Measurements from ENCODE around the gene USP25.

The USP25 gene

DNA sequence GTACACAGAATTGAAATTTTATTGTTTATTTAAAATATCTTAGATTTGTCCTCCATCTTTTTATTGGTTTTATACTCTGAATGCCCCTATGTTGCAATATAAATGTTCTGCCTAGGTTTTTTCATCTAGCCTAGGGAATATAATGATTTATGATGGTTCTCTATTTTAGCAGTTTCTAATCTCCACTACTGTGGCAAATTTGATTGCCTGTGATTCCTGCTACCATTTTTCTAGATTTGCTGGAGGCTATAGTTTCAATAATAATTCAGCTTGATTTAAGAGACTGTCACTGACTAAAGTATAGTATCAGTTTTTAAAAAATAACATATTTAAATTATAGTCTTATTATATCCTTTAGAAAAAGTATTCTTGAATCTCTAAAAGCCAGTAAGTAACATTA is 90.5 kb downstream of the USP25 start:
- DNase-seq (ENCODE audit: low spot score) = no peak

DNA sequence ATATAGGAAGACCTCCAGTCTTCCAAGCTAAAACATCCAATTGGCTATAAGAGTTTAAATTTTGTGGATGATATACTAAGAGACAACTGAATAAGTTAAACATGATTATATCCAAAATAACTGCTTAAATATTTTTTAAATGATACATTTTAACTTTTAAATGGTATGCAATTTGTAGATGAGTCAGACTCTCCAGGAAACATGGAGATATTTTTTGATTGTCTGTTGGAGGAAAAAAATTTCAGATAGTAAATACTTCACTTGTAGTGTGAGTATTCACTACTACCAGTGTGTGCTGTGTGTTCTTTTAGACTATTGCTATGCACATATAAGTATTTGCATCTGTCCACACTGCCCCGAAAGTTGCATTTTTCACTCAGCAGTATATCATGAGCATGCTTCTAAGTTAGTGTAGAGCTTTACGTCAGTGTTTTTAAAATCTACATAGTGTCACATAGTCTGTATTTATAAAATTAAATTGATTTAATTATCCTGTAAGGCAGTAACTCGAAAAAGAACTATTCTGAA is 91.1 kb downstream of the USP25 start:
- DNase-seq (ENCODE audit: low spot score) = no peak

DNA sequence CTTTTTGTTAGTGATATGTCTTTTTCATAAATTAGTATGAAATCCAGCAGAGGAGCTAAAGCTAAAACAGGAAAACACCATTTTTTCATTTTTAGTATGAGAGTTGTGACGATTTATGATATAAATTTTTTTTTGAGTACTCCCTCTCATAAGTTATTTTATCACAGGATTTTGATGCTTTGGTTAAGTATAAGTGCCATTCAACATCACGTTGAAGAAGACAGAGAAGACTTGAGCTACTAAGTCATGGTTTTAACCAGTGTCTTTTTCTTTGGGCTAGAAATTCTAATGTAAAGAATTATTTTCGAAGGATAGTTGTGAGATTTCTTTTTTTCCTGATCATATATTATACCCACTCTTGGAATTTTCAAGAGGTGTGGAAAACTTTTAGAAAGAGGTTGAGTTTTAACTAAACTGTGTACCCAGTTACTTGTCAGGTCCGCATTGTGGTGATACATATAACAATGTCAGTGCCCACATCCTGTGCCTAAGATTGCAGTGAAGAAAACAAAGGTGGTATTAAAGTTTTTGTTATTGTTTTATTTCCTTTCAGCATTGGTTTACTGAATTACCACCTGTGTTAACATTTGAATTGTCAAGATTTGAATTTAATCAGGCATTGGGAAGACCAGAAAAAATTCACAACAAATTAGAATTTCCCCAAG is 93.8 kb downstream of the USP25 start:
- DNase-seq (ENCODE audit: low spot score) = no peak

DNA sequence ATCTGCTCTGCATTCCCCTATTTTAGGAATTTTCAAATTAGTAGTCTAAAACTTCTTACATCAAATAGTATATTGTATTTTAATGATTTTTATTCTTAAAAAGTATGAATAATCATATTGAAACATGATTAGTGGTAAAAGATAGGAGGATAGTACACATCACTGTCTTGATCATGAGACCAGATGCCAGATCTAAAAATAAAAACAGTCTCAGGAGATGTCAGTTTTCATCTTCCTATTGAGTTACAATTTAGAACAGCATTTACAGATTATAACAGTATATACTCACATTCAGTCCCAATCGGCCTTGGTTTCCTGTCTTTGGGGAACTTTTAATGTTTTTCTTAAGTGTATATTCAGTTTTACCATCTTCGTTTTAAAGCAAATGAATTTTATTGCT is 95.9 kb downstream of the USP25 start:
- DNase-seq (ENCODE audit: low spot score) = no peak

DNA sequence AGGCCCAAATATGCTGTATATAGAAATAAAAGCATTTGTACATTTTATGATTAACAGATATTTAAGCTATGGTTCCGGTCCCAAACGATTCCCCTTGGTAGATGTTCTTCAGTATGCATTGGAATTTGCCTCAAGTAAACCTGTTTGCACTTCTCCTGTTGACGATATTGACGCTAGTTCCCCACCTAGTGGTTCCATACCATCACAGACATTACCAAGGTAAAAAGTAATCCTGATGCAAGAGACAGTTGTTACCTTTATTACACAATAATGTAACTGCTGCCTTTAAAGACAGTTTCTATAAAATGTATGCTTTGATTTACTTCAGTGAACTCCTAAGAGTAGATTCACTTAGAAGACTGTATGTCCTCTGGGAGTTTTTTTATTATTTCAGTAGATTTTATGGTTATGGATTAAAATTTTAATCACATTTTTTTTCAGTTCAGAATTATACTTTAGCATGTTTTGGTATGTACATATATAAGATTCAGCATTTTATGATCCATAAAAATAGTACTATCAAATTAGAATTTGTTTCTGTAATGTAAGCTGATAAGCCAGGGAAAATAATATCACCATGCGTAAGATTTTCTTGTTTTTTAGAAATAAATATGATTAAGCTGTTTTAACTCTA is 96.5 kb downstream of the USP25 start:
- DNase-seq (ENCODE audit: low spot score) = peak; percentile 68

DNA sequence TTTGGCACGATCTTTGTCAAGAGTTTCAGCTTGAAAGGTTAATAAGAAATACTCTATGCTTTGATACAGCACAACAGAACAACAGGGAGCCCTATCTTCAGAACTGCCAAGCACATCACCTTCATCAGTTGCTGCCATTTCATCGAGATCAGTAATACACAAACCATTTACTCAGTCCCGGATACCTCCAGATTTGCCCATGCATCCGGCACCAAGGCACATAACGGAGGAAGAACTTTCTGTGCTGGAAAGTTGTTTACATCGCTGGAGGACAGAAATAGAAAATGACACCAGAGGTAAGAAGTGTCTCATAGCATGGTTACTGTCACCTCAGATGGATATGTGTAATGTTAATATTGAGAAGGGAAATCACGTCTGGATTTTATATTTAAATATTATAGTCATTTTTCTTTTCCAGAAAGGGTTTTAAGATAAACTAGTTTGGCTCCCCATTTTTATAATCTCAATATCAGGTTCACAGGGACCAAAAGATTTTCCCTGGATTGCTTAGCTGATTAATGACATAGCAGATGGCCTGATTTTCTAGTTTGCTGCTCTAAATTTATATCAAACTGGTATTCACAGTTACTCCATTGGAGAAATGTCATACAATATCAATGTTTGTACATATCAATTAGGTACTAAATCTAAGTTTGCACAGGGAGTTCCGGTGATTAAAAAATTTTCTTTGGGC is 97.3 kb downstream of the USP25 start:
- no peak for DNase-seq (ENCODE audit: low spot score)

DNA sequence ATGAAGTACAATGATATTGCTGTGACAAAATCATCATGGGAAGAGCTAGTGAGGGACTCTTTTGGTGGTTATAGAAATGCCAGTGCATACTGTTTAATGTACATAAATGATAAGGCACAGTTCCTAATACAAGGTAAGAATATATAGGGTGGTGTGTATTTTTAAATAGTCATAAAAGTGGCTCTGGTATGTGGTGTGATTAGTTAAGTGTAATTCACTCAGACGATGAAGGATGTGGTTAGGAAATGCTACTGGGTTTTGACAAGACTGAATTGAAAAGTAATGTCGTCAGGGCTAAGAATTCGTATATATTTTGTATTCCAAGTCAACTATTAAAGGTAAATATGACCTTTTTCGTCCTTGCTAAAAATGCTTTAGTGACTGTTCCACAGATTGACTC is 101.7 kb downstream of the USP25 start:
- no peak for DNase-seq (ENCODE audit: low spot score)

DNA sequence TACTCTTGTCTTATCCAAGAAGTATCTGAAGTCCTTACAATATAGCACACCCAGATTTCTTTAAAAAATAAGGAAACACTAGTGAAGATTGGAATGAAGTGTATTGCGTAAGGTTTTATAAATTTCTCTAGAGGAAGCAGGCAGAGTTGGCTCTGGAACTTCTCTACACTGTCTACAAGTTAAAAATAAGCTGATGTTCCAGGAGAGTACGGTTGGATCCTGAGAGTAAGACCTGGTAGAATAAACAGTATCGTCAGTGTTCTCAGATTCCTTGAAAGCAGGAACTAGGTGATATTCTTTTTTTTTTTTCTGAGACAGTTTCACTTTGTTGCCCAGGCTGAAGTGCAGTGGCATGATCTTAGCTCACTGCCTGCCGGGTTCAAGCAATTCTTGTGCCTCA is 107.9 kb downstream of the USP25 start:
- DNase-seq (ENCODE audit: low spot score) = no peak

DNA sequence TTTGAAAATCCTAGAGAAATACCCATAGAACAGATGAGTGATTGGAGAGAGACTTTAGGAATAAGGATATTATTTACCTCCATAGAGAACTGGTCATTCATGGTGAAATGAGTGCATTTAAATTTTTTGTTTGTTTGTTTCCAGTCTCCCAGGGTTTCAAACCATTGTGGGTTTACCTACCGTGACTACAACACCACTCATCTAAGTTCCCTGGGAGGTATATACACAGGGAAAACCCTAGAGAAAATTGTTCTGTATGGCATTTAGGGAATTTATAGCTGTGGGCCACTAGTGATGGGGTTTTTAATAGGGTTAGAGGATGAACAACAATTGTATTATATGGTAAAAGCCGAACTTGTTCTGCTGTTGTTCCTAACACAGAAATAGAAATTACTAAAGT is 109.2 kb downstream of the USP25 start:
- DNase-seq (ENCODE audit: low spot score) = no peak

DNA sequence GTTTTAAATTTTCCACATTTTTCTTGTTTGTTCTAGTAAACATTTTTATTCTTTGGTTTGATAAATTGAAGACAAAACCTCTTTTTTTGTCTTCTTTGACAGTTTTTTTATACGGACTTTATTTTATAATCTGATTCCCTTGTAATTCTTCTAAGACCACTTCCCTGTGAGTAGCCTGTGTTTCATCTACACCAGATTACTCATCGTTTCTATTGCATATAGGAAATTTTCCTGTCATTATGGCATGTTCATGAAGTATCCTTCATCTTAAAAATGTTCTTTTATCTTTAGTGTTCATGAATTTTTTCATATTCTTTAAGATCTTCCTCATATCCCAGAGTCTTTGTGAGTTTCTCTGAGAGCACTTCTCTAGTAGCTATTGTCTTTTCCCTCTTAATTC is 109.8 kb downstream of the USP25 start:
- no peak for DNase-seq (ENCODE audit: low spot score)

DNA sequence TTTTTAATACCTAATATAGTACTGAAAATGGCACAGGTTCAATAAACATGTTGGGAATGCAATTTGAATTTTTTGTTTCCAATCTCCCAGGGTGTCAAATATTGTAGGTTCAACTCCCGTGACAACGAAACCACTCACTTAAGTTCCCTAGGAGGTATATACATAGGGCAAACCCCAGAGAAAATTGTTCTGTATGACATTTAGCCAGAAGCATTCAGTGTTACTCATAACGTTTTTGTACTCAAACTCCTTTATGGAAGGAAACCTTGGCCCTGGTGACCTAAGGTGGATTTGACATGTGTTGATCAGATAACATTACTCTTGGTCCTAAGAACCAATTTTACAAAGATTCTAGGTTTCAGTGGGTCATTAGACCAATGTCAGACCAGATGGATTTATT is 110.6 kb downstream of the USP25 start:
- no peak for DNase-seq (ENCODE audit: low spot score)

DNA sequence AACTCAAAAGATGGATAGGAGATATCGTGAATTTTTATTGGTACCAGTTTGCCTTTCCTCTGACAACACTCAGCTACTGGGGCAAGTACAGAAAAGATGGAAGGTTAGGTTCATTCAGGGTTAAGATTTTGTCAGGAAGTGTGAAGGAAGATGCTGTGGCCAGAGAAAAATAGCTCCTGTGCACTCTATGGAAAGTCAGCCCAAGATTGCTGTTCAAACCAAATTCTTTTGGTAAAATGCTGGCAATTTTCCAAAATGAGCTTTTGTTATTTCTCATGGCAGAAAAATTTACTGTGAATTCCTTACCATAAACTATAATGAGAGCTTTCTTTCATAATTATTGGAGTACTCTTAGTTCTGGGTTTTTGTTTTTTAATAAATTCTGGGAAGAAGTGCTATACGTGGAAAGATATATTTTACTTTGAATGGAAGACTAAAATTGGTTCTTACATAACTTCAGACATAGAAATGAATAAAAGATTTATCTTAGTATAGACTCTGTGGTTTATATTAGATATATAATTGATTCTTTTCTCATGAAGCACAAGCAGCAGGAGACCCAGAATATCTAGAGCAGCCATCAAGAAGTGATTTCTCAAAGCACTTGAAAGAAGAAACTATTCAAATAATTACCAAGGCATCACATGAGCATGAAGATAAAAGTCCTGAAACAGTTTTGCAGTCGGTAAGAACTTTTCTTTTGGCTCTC is 112.2 kb downstream of the USP25 start:
- no peak for DNase-seq (ENCODE audit: low spot score)

DNA sequence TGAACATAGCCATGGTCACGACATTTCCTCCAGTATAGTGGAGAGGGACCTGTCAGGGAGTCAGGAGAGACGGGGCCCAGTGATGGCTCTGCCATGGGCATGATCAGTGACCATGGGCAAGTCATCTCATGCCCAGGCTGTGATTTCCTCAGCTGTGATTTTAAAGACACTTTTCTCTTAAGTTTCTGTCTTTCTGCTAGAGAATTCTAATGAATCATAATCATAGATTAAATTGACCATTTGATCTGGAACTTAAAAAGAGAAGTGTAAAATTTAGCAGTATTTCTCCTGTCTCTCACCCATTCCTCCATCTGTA is 112.7 kb downstream of the USP25 start:
- no peak for DNase-seq (ENCODE audit: low spot score)

DNA sequence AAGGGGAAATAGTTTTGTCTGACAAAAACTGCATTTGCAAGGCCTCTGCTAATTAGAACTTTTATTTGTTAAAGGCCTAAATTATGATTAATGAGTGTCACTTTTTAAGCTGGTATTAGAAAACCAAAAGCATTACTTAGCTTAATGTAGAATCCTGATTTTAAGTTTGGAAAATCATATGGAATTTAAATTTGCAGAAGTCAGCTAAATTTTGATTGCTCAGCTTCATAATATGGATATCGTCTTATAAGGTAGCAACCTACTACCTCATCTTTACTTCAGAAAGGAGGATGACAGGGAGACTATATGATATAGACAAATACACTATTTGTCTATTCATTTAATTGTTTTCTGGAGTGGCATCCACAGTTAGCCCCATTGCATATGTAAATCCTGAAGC is 114.0 kb downstream of the USP25 start:
- DNase-seq (ENCODE audit: low spot score) = no peak

DNA sequence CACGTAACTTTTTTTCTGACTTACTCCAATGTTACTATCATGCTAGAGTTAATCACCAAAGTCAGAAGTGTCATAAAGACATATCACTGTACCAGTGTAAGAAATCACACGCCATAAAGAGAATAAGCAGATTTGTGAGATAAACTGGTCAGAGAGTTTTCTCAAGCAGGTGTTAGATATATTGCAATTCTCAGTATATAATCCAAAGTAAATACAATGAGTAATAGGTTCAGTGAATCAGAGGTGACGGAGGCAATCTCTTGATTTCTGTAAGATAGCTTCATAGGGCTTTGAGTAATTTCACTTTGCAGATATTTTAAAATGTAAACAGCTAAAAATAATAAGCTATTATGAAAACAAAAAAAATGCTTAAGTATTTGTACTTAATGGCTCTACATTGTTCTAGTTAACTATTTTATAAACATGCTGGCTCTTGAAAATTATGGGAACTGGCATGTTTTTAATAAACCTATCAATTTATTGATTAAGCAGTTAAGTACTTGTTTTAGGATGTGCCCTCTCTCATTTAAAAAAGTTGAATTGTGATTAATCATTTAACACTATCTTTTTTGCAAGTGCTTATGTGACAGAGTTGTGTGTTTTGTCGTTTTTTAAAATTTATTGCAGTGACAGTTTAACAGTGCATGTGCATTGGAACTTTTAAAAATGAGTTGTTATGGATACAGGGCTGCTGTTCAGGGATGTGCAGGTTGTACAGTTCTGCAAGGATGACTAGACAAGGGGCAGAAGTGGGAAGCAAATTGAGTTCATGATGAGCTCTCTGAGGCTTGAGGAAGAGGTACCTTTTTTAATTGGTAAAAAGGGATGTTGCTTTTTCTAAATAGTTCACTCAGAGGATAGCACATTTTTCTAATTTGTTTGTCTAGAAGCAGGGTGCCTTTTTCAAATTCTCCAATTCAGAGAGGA is 119.1 kb downstream of the USP25 start:
- no peak for DNase-seq (ENCODE audit: low spot score)

DNA sequence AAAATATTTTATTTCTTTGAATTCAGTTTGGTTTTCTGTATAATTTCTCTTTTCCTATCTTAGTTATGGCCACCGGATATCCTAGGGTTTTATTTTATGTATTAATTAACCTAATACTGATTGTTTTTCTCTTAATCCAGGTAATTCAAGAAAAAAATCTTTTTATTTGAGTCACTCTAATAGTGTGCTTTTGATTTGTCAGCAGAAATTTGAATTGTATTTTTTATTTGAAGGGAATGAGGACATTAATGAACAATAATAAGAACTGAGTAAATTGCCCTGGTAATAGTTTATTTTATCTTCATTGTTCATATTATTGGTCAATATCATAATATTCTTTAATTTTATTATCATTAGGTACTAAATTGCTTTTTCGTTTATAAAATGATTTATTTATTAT is 120.1 kb downstream of the USP25 start:
- DNase-seq (ENCODE audit: low spot score) = no peak

DNA sequence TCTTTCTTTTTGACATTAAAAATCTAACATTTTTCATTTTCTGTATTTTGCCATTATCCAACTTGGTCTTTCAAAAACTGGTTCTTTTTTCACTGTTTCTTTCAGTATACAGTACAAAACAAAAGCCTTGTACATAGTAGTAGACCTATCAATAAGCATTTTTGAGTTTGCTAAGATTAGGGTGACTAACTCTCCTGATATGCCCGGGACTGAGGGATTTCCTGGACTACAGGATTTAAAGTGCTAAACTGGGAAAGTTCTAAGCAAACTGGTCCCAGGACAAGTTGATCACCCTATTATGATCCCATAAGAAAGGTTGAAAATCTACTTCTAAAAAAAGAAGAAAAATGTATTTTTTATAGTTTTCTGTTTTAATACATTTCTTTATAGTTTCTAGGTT is 120.9 kb downstream of the USP25 start:
- DNase-seq (ENCODE audit: low spot score) = no peak

DNA sequence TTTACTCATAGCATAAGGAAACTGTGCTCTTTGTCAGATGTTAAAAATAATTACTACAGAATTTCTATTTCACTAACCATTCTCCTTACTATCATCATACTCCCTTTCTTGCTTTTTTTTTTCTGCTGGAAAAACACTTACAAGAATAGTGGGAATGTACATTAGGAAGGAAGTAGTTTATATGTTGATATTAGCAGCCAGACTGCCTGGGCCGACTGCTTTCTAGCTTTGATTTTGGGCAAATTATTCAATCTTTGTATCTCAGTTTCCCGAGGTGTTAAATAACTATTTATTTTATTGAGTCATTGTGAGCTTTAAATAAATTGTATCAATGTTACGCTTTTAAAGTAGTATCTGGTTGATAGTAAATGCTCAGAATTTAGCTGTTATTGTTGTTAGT is 122.4 kb downstream of the USP25 start:
- no peak for DNase-seq (ENCODE audit: low spot score)

DNA sequence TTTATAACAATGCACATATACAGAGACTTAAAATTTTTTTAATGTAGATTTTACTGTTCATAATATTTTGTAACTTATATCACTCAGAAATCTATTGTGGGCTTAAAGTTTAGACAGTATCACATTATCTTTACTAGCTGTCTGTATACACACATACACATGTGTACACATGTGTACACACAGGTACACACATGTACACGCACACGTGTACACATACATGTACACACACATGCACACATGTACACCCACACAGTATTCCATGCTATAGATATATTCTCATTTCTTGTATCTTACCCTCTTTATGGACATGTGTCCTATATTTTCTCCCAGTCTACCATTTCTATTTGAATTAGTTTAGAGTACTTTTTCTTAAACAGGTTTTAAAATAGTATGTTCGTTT is 123.3 kb downstream of the USP25 start:
- DNase-seq (ENCODE audit: low spot score) = no peak

DNA sequence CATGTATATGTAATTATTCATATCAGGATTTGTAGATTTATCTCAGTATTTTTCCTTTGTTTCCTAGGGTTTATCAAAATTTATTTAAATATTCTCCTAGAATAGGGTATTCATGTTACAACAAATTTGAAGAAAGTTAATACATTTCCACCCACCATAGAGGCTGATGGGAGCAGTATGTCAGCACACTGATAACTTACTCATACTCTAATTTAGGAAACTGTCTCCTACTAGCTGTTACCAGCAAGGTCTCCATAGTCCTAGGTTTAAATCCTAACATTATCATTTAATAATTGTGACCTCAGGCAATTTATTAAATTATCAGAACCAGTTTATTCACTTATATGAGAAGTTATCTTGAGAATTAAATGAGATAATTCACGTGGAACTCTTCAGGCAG is 127.0 kb downstream of the USP25 start:
- DNase-seq (ENCODE audit: low spot score) = no peak

DNA sequence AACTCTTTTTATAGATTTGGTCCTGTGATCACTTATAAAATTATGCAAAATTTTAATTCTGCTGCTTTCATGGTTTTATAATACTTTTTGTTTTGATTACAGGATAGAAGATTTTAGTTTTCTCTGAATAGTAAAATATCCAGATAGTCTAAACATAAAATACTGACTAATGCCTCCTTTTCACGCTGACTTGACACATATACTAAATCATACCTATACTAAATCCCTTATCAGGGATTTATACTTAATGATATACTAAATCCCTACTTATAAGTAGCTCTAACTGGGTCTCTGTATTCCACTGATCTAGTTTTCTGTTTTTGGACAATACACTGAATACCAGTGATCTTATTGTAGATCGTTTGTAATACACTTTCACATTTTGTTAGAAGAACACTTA is 128.0 kb downstream of the USP25 start:
- no peak for DNase-seq (ENCODE audit: low spot score)

DNA sequence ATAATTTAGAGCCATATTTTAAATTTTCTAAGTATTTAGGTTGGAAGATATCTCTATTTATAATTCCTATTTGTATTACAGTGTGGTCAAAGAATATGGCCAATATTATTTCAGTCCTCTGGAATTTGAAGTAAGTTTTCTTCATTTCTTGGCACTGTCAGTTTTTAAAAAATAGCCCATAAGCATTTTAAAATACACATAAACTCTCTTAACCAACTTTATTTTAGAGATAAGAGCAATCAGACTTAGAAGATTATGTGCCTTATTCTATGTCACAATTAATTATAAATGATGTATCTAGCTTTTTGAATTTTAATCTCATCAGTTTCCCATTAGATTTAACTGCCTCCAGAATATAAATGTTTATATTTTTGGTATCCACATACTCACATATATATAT is 130.8 kb downstream of the USP25 start:
- no peak for DNase-seq (ENCODE audit: low spot score)
